Gastroesophageal sphincter (tissue), 4 donors: ENCODE measurements around the gene MAPK8. TPM values are rescaled to one million over a fixed set of nuclear protein-coding genes. Genes with fewer than 3 reads are reported as not detected.

ENCODE experiments used
- ATAC-seq: fragments of 150-250 bp; one replicate; pipeline ENCODE4 v1.9.1; 2016; ENCODE audit warnings: mild to moderate bottlenecking, moderate library complexity
- H3K27ac ChIP-seq, 4 donors: fragments of 200-600 bp; sonication (generic) in 3 of 4; 1 replicate in 3 of 4; 2 replicates in 1 of 4; pipeline ENCODE4 v1.5.1; 2016 to 2019
- H3K27me3 ChIP-seq: fragments of 200-600 bp; sonication (generic); one replicate; pipeline ENCODE4 v1.5.1; 2019
- H3K36me3 ChIP-seq, 2 donors: fragments of 200-600 bp; sonication (generic); one replicate each; pipeline ENCODE4 v1.5.1; 2019; ENCODE audit warnings: control low read depth in 1 of 2
- H3K4me1 ChIP-seq, 3 donors: fragments of 200-600 bp; sonication (generic); 1 replicate in 2 of 3; 2 replicates in 1 of 3; pipeline ENCODE4 v1.5.1; 2016 to 2019; ENCODE audit warnings: control low read depth in 2 of 3
- H3K4me3 ChIP-seq, 2 donors: fragments of 200-600 bp; sonication (generic); one replicate each; pipeline ENCODE4 v1.5.1; 2019; ENCODE audit warnings: mild to moderate bottlenecking in 1 of 2, moderate library complexity in 1 of 2
- H3K9me3 ChIP-seq, 3 donors: fragments of 200-600 bp; sonication (generic); one replicate each; pipeline ENCODE4 v1.5.1; 2017 to 2019; ENCODE audit warnings: control low read depth in 2 of 3
- EP300 ChIP-seq: sonication (generic); formaldehyde crosslinking; IDR thresholded peaks from one replicate; pipeline ENCODE4 v1.6.1; 2017; ENCODE audit warnings: antibody characterized with exemption, mild to moderate bottlenecking
- POLR2A ChIP-seq, 2 donors: fragments of 450-650 bp; IDR thresholded peaks; one replicate each; pipeline ENCODE4 v1.6.1; 2017; ENCODE audit warnings: antibody characterized with exemption in 2 of 2, mild to moderate bottlenecking in 2 of 2, moderate library complexity in 1 of 2
- POLR2AphosphoS5 ChIP-seq: sonication (generic); formaldehyde crosslinking; IDR thresholded peaks from one replicate; pipeline ENCODE4 v1.6.1; 2017; ENCODE audit warnings: antibody characterized with exemption
- WGBS, 2 donors: methylation state at CpG; one replicate each; pipeline ENCODE4 v1.1.5; 2018; ENCODE audit warnings: low coverage in 1 of 2; 5-methylcytosine and 5-hydroxymethylcytosine counted together
- total RNA-seq, 4 donors: library from RNA; depleted of rRNA; stranded (reverse); fragments of >200 nt; gene quantifications; one replicate each; pipeline ENCODE4 v1.1.0, GENCODE V29; 2016
- TF ChIP-seq, protein P1 (sequence below), 4 experiments: fragments of 200-600 bp in 2 of 4; fragments of 450-650 bp in 2 of 4; sonication (generic) in 1 of 4; IDR thresholded peaks; one replicate each; pipeline ENCODE4 v1.5.1; 2017 to 2019; ENCODE audit warnings: antibody characterized with exemption in 4 of 4, mild to moderate bottlenecking in 2 of 4, moderate library complexity in 2 of 4

Gene MAPK8
- total RNA-seq, 4 donors from 2014 or later, result 35.6 to 63.7 (median 40.7) TPM

DNA sequence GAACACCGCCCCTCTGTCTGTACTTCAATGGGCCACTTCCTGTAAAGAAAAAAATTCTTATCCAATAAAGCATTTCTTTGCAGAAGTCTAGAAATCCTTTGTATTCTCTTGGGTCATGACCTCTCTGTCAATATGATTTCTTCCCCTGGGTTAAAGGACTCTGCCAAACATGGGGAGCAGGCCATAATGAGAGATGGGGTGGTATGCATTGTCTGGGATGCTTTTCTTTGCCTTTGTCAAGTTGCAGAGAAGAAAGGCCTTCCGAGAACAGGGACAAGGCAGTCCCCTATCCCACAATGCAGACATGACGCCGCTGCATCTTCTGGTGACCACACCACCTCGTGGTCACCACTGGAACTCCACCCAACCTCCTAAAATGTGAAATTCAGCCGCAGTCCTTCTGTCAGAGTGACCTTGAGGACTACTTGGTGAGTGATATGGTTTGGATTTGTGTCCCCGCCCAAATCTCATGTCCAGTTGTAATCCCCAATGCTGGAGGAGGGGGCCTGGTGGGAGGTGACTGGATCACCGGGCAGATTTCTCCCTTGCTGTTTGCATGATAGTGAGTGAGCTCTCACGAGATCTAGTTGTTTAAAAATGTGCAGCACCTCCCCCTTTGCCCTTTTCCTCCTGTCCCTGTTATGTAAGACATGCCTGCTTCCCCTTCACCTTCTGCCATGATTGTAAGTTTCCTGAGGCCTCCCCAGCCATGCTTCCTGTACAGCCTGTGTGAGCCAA, 16.8 kb upstream of the MAPK8 start:
- H3K36me3 ChIP-seq, result no peaks in the 10 kb centered on the region
- H3K27me3 ChIP-seq, result no peaks in the 10 kb centered on the region
- 13 to 58% methylated on average over 3 to 9 of the region's 9 CpGs for WGBS, 2 donors
- peaks cover 0 to 19% (median 0%) of the 10 kb centered on the region in 3 donors for H3K4me1 ChIP-seq
- TF ChIP-seq, protein P1, sequence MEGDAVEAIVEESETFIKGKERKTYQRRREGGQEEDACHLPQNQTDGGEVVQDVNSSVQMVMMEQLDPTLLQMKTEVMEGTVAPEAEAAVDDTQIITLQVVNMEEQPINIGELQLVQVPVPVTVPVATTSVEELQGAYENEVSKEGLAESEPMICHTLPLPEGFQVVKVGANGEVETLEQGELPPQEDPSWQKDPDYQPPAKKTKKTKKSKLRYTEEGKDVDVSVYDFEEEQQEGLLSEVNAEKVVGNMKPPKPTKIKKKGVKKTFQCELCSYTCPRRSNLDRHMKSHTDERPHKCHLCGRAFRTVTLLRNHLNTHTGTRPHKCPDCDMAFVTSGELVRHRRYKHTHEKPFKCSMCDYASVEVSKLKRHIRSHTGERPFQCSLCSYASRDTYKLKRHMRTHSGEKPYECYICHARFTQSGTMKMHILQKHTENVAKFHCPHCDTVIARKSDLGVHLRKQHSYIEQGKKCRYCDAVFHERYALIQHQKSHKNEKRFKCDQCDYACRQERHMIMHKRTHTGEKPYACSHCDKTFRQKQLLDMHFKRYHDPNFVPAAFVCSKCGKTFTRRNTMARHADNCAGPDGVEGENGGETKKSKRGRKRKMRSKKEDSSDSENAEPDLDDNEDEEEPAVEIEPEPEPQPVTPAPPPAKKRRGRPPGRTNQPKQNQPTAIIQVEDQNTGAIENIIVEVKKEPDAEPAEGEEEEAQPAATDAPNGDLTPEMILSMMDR (IDR thresholded peaks at IDR 0.05), result peak; percentile 41 to 74 (median 64)
- TF ChIP-seq POLR2AphosphoS5 (no peak), EP300 (no peak)
- ATAC-seq, result no peak
- H3K27ac ChIP-seq, result no peak overlapping the region
- H3K4me3 ChIP-seq, result no peak overlapping the region
- H3K9me3 ChIP-seq, result peaks cover 0 to 2% (median 0%) of the 10 kb centered on the region in 3 donors

DNA sequence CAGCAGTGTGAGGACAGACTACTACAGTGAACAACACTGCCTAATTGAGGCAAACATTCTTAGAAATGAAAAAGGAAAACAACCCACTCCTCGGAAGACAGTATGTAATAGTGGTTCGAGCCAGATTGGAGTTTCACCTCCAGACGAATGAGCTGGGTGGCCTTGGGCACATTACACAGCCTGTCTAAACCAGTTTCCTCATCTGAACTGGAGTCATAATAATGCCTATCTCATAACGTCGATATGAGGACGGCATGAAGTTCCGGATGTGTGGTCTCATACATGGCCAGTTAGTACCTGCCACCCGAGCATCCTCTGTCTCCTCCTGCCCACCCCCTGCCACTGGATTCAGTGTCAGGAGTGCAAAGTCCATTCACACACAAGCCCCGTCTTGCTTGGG, 16.2 kb upstream of the MAPK8 start:
- peaks cover 0 to 19% (median 0%) of the 10 kb centered on the region in 3 donors for H3K4me1 ChIP-seq
- 79 to 88% methylated on average over 5 of the region's 9 CpGs for WGBS, 2 donors
- H3K27ac ChIP-seq, result no peak overlapping the region
- no peaks in the 10 kb centered on the region for H3K9me3 ChIP-seq
- no peak for TF ChIP-seq POLR2AphosphoS5
- no peak for TF ChIP-seq EP300
- TF ChIP-seq POLR2A (IDR thresholded peaks at IDR 0.05), result no peak
- TF ChIP-seq, protein P1 (IDR thresholded peaks at IDR 0.05), result no peak
- H3K4me3 ChIP-seq, result no peak overlapping the region
- no peaks in the 10 kb centered on the region for H3K27me3 ChIP-seq
- H3K36me3 ChIP-seq, result no peaks in the 10 kb centered on the region
- ATAC-seq, result no peak

DNA sequence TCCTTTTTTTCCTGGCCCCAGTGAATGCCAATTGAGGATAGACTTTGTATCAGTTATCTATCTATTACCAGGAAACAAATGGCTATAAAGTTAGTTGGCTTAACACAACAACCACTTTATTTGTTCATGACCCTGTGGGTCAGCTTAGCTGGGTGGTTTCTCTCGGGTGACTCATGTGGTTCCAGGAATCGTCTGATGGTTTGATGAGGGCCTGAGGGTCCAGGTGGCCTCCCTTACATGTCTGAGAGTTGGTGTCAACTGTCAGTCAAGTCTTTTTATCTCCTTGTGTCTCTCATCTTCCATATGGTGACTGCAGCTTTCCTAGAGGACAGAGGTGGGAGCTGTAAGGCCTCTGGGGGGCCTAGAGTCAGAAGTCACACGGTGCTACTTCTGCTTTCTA, 15.3 kb upstream of the MAPK8 start:
- TF ChIP-seq POLR2AphosphoS5 (no peak), POLR2A (IDR thresholded peaks at IDR 0.05) (no peak), EP300 (no peak)
- TF ChIP-seq, protein P1 (IDR thresholded peaks at IDR 0.05), result no peak
- Histone ChIP-seq H3K36me3 (no peaks in the 10 kb centered on the region), H3K4me1 (peaks cover 0 to 19% (median 0%) of the 10 kb centered on the region in 3 donors), H3K27ac (no peak overlapping the region), H3K9me3 (no peaks in the 10 kb centered on the region), H3K4me3 (no peak overlapping the region), H3K27me3 (no peaks in the 10 kb centered on the region)
- WGBS, 2 donors, result 57 to 69% methylated on average over 1 to 3 of the region's 3 CpGs
- no peak for ATAC-seq

DNA sequence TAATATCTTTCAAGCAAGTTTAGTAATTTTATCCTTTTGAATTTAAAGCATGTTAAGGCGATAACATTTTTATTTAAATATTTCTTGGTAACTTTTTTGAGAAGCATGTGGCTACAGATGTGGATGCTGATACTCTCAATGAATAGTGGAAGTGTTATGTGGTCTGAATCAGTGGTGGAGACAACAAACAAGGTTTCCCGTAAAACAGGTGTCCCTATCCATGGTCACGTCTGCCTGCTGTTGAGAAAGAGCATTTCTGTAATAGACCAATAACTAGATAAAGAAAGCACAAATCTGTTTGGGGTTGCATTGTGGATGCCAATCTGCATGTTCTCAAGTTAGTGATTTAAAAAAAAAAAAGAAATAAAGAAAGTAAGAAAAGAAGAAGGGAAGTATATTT, 13.9 kb upstream of the MAPK8 start:
- Histone ChIP-seq H3K4me3 (no peak overlapping the region), H3K27me3 (no peaks in the 10 kb centered on the region), H3K4me1 (peaks cover 0 to 15% (median 0%) of the 10 kb centered on the region in 3 donors), H3K9me3 (no peaks in the 10 kb centered on the region), H3K27ac (no peak overlapping the region), H3K36me3 (no peaks in the 10 kb centered on the region)
- 95 to 100% methylated on average over 1 to 3 of the region's 3 CpGs for WGBS, 2 donors
- ATAC-seq, result no peak
- TF ChIP-seq EP300 (no peak), POLR2AphosphoS5 (no peak), POLR2A (IDR thresholded peaks at IDR 0.05) (no peak)
- TF ChIP-seq, protein P1 (IDR thresholded peaks at IDR 0.05), result no peak

DNA sequence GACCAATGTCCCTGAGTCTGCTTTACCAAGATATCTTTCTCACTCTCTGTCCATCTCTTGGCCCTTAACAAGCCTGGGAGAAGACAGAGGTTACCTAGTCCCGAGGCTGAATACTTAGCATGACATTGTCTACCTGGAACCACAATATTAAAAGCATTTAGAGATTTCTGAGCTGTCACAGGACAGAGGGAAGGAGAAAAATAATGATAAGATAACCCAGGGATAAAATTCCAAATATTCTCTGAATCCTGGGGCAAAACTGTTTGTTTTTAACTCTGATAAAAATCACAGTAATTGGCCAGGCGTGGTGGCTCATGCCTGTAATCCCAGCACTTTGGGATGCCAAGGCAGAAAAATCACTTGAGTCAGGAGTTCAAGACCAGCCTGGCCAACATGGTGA, 12.0 kb upstream of the MAPK8 start:
- Histone ChIP-seq H3K27ac (no peak overlapping the region), H3K4me1 (peaks cover 0 to 8% (median 0%) of the 10 kb centered on the region in 3 donors), H3K4me3 (no peak overlapping the region), H3K9me3 (no peaks in the 10 kb centered on the region), H3K36me3 (no peaks in the 10 kb centered on the region), H3K27me3 (no peaks in the 10 kb centered on the region)
- TF ChIP-seq POLR2AphosphoS5, result no peak
- no peak for TF ChIP-seq POLR2A (IDR thresholded peaks at IDR 0.05)
- no peak for TF ChIP-seq EP300
- TF ChIP-seq, protein P1 (IDR thresholded peaks at IDR 0.05), result no peak
- no peak for ATAC-seq
- 85 to 87% methylated on average over 2 of the region's 2 CpGs for WGBS, 2 donors
